Gastrocnemius medialis (tissue), 4 donors: ENCODE data around the gene SMG6. TPM values are rescaled to one million over a fixed set of nuclear protein-coding genes. Genes with fewer than 3 reads are reported as not detected.
"Not testable (repeated sequence)": the region's sequence is repeated elsewhere in the genome, so short reads cannot be mapped to it uniquely, and the experiment has no call there.

ENCODE experiments used
- ATAC-seq, 2 donors: fragments of 150-250 bp; one replicate each; pipeline ENCODE4 v1.9.1; 2016
- DNase-seq, 2 donors: peaks; one replicate each; pipeline ENCODE4 v3.0.0-alpha.2; 2019
- H3K27ac ChIP-seq, 4 donors: fragments of 200-600 bp; sonication (generic); 1 replicate in 1 of 4; 2 replicates in 3 of 4; pipeline ENCODE4 v1.5.1; 2016 to 2018; ENCODE audit warnings: mild to moderate bottlenecking in 2 of 4, moderate library complexity in 1 of 4
- H3K27me3 ChIP-seq, 3 donors: fragments of 200-600 bp; sonication (generic) in 2 of 3; 1 replicate in 1 of 3; 2 replicates in 2 of 3; pipeline versions ENCODE4 v1.5.1 to v1.6.0; 2016 to 2019; ENCODE audit warnings: mild to moderate bottlenecking in 1 of 3, moderate library complexity in 1 of 3
- H3K36me3 ChIP-seq, 2 donors: fragments of 200-600 bp; sonication (generic) in 1 of 2; one replicate each; pipeline ENCODE4 v1.5.1; 2017 to 2018
- H3K4me1 ChIP-seq, 2 donors: fragments of 200-600 bp; sonication (generic) in 1 of 2; one replicate each; pipeline ENCODE4 v1.5.1; 2016 to 2017; ENCODE audit warnings: mild to moderate bottlenecking in 2 of 2
- H3K4me3 ChIP-seq, 4 donors: fragments of 200-600 bp; sonication (generic) in 3 of 4; 1 replicate in 1 of 4; 2 replicates in 3 of 4; pipeline ENCODE4 v1.5.1; 2016 to 2019; ENCODE audit warnings: mild to moderate bottlenecking in 2 of 4
- H3K9me3 ChIP-seq, 3 donors: fragments of 200-600 bp; sonication (generic) in 2 of 3; 1 replicate in 1 of 3; 2 replicates in 2 of 3; pipeline ENCODE4 v1.5.1; 2016 to 2019
- CTCF ChIP-seq, 5 experiments: fragments of 450-650 bp in 3 of 5; fragments of 200-600 bp in 2 of 5; sonication (generic) in 2 of 5; IDR thresholded peaks in 4 of 5; conservative IDR thresholded peaks in 1 of 5; 1 replicate in 4 of 5; 2 replicates in 1 of 5; pipeline ENCODE4 v1.5.1; 2016 to 2019; ENCODE audit warnings: antibody characterized with exemption in 5 of 5, mild to moderate bottlenecking in 3 of 5, moderate library complexity in 3 of 5
- POLR2A ChIP-seq, 2 donors: fragments of 450-650 bp; IDR thresholded peaks; one replicate each; pipeline ENCODE4 v1.6.1; 2017; ENCODE audit warnings: antibody characterized with exemption in 2 of 2, mild to moderate bottlenecking in 2 of 2, moderate library complexity in 2 of 2
- in situ Hi-C, 4 donors: fragments of 200-750 bp; cut with MboI; loops; one replicate each; pipeline versions ENCODE4 v1.15.0 to v1.8.0; 2017; ENCODE audit warnings: low sequenced_read_pairs in 4 of 4
- intact Hi-C: fragments of 100-400 bp; cut with DNase I; formaldehyde crosslinking; loops from one replicate; pipeline ENCODE4 v1.15.1; 2023; ENCODE audit warnings: low total_unique reads
- total RNA-seq, 4 donors: library from RNA; depleted of rRNA; stranded (reverse); fragments of >200 nt; gene quantifications; one replicate each; pipeline versions ENCODE4 v1.1.0 to v1.2.3, GENCODE V29; 2016

Gene SMG6
- total RNA-seq, 4 donors from 2014 or later = 20.5 to 27.8 (median 23.0) TPM

DNA sequence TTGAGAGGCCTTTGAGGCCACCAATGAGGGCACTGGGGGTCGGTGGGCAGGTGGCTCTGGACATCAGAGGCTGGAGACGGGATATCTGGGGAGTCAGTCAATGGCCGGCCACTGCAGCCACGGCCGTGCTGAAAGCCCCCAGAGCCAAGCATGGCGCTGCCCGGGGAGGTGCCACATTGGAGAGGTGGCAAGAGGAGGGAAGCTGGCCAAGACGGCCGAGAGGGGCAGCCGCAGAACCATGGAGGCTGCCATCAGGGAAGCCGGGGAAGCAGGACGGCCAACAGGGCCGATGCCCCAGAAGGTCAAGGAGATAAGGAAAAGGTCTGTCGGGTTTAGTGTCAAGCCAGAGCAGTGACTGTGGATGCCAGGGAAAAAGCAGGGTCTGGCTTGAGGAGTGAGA, 288.3 kb downstream of the SMG6 start:
- Histone ChIP-seq H3K9me3 (no peaks in the 10 kb centered on the region), H3K4me3 (no peak overlapping the region), H3K27me3 (no peaks in the 10 kb centered on the region), H3K27ac (no peak overlapping the region), H3K36me3 (no peaks in the 10 kb centered on the region), H3K4me1 (peaks cover 13 to 15% of the 10 kb centered on the region in 2 donors)
- DNase-seq = no peak
- TF ChIP-seq CTCF (IDR thresholded peaks at IDR 0.05 in 4 of 5, conservative IDR thresholded peaks at IDR 0.05 in 1 of 5) = no peak
- in situ Hi-C loops = no loop called here
- intact Hi-C loops = no loop called here
- ATAC-seq = no peak

- Histone ChIP-seq H3K27me3 (no peaks in the 10 kb centered on the region), H3K27ac (no peak overlapping the region), H3K4me3 (no peak overlapping the region), H3K9me3 (no peaks in the 10 kb centered on the region), H3K4me1 (peaks cover 13 to 15% of the 10 kb centered on the region in 2 donors), H3K36me3 (no peaks in the 10 kb centered on the region)
- ATAC-seq = no peak
- no peak for TF ChIP-seq POLR2A (IDR thresholded peaks at IDR 0.05)
- TF ChIP-seq CTCF (IDR thresholded peaks at IDR 0.05 in 4 of 5, conservative IDR thresholded peaks at IDR 0.05 in 1 of 5) = no peak
- in situ Hi-C loops (no loop called here), intact Hi-C loops (no loop called here)
- no peak for DNase-seq
These were observed 289.6 kb downstream of the SMG6 start for GRCh38 chr17:2013994-2014317.

DNA sequence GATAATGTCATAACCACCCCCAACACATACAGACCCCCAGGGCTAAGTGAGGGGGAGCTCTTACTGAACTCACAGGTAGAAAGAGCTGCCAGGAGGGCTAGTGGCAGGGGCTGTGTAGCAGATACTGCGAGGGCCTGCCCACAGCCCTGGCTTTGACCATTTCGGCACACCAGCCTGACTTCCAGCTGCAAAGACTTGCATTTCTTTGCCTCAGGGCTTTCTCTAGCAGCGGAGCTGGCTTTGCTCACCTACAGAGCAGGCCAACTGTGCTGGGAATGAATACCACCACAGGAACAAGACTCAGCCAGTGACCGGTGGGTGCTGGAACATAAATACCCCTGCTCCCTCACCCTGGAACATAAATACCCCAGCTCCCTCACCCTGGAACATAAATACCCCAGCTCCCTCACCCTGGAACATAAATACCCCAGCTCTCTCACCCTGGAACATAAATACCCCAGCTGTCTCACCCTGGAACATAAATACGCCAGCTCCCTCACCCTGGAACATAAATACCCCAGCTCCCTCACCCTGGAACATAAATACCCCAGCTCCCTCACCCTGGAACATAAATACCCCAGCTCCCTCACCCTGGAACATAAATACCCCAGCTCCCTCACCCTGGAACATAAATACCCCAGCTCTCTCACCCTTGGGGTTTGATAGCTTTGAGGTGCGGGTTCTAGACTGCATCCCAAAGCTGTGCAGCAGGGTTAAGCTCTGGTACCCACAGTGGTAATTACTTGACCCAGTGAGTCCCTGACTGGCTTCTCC, 290.2 kb downstream of the SMG6 start:
- in situ Hi-C loops, H3K27me3 ChIP-seq, H3K36me3 ChIP-seq, ATAC-seq, intact Hi-C loops, H3K27ac ChIP-seq, DNase-seq, H3K4me3 ChIP-seq, H3K9me3 ChIP-seq: not testable (repeated sequence)
- peaks cover 13 to 15% of the 10 kb centered on the region in 2 donors for H3K4me1 ChIP-seq

GRCh38 chr17:2012499-2012898, 291.1 kb downstream of the SMG6 start:
- no peaks in the 10 kb centered on the region for H3K27me3 ChIP-seq
- DNase-seq = no peak
- TF ChIP-seq POLR2A (IDR thresholded peaks at IDR 0.05) = no peak
- TF ChIP-seq CTCF (IDR thresholded peaks at IDR 0.05 in 4 of 5, conservative IDR thresholded peaks at IDR 0.05 in 1 of 5) = no peak
- H3K4me3 ChIP-seq = no peak overlapping the region
- peak overlapping the region in 3 of 4 donors; percentile 53 to 57 (median 56) for H3K27ac ChIP-seq
- peaks cover 13 to 15% of the 10 kb centered on the region in 2 donors for H3K4me1 ChIP-seq
- ATAC-seq = no peak
- no peaks in the 10 kb centered on the region for H3K36me3 ChIP-seq
- in situ Hi-C loops (no loop called here), intact Hi-C loops (no loop called here)
- no peaks in the 10 kb centered on the region for H3K9me3 ChIP-seq

- Histone ChIP-seq H3K27me3 (no peaks in the 10 kb centered on the region), H3K9me3 (no peaks in the 10 kb centered on the region), H3K27ac (peak overlapping the region; percentile 53 to 60 (median 56)), H3K36me3 (no peaks in the 10 kb centered on the region), H3K4me1 (peaks cover 13 to 15% of the 10 kb centered on the region in 2 donors), H3K4me3 (peak overlapping the region; percentile 8 to 22 (median 16))
- intact Hi-C loops (no loop called here), in situ Hi-C loops (no loop called here)
- no peak for TF ChIP-seq CTCF (IDR thresholded peaks at IDR 0.05 in 4 of 5, conservative IDR thresholded peaks at IDR 0.05 in 1 of 5)
- no peak for TF ChIP-seq POLR2A (IDR thresholded peaks at IDR 0.05)
- ATAC-seq = peak; percentile 40 to 51
- DNase-seq = no peak
These were observed 291.9 kb downstream of the SMG6 start for GRCh38 chr17:2011411-2012371.
